ENCODE measurements around the gene RBM18.

The RBM18 gene

GRCh38 chr9:122206118-122207046 lies 58.3 kb downstream of the RBM18 start:
- DNase-seq (ENCODE audit: low read depth in 3 of 3, low spot score in 1 of 3) = no peak

- DNase-seq (ENCODE audit: low read depth in 3 of 3, low spot score in 1 of 3) = no peak
Observed at GRCh38 chr9:122205176-122205575, 59.5 kb downstream of the RBM18 start.

- no peak for DNase-seq (ENCODE audit: low read depth in 3 of 3, low spot score in 1 of 3)
Observed at GRCh38 chr9:122204491-122204890, 60.1 kb downstream of the RBM18 start.

GRCh38 chr9:122204055-122204454 lies 60.6 kb downstream of the RBM18 start:
- DNase-seq (ENCODE audit: low read depth in 3 of 3, low spot score in 1 of 3) = no peak

- DNase-seq (ENCODE audit: low read depth in 3 of 3, low spot score in 1 of 3) = no peak
Observed at GRCh38 chr9:122202111-122202510, 62.5 kb downstream of the RBM18 start.

- DNase-seq (ENCODE audit: low read depth in 3 of 3, low spot score in 1 of 3) = no peak
Observed at GRCh38 chr9:122201641-122202040, 63.0 kb downstream of the RBM18 start.

- no peak for DNase-seq (ENCODE audit: low read depth in 3 of 3, low spot score in 1 of 3)
Observed at GRCh38 chr9:122200960-122201595, 63.6 kb downstream of the RBM18 start.

- DNase-seq (ENCODE audit: low read depth in 3 of 3, low spot score in 1 of 3) = no peak
Observed at GRCh38 chr9:122197882-122198281, 66.8 kb downstream of the RBM18 start.

GRCh38 chr9:122197426-122197825 lies 67.2 kb downstream of the RBM18 start:
- no peak for DNase-seq (ENCODE audit: low read depth in 3 of 3, low spot score in 1 of 3)

- DNase-seq (ENCODE audit: low read depth in 3 of 3, low spot score in 1 of 3) = no peak
Observed at GRCh38 chr9:122195875-122196274, 68.8 kb downstream of the RBM18 start.

- no peak for DNase-seq (ENCODE audit: low read depth in 3 of 3, low spot score in 1 of 3)
Observed at GRCh38 chr9:122193651-122194050, 71.0 kb downstream of the RBM18 start.

GRCh38 chr9:122192914-122193525 lies 71.6 kb downstream of the RBM18 start:
- DNase-seq (ENCODE audit: low read depth in 3 of 3, low spot score in 1 of 3) = no peak

- no peak for DNase-seq (ENCODE audit: low read depth in 3 of 3, low spot score in 1 of 3)
Observed at GRCh38 chr9:122192261-122192875, 72.3 kb downstream of the RBM18 start.

- no peak for DNase-seq (ENCODE audit: low read depth in 3 of 3, low spot score in 1 of 3)
Observed at GRCh38 chr9:122191584-122191983, 73.1 kb downstream of the RBM18 start.

- DNase-seq (ENCODE audit: low read depth in 3 of 3, low spot score in 1 of 3) = no peak
Observed at GRCh38 chr9:122190597-122191381, 73.9 kb downstream of the RBM18 start.

- no peak for DNase-seq (ENCODE audit: low read depth in 3 of 3, low spot score in 1 of 3)
Observed at GRCh38 chr9:122188369-122188768, 76.3 kb downstream of the RBM18 start.
